NCI-H82 treated with DMSO at 0.1 percent for 48 hours (cell line): ENCODE measurements around the gene CEACAM5.

ENCODE experiments used
- DNase-seq: peaks from one replicate; lab custom pipeline; 2025; ENCODE audit not compliant: unreplicated experiment; lab: John Stamatoyannopoulos, UW

CEACAM5 gene

DNA sequence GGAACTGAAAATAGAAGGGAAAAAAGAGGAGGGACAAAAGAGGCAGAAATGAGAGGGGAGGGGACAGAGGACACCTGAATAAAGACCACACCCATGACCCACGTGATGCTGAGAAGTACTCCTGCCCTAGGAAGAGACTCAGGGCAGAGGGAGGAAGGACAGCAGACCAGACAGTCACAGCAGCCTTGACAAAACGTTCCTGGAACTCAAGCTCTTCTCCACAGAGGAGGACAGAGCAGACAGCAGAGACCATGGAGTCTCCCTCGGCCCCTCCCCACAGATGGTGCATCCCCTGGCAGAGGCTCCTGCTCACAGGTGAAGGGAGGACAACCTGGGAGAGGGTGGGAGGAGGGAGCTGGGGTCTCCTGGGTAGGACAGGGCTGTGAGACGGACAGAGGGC is at the start of gene CEACAM5:
TSS of gene CEACAM5 (plus strand) at position 146 of the 400 bp plus-strand sequence. CDS start at position 252, 106 bp downstream.
- no peak for DNase-seq

DNA sequence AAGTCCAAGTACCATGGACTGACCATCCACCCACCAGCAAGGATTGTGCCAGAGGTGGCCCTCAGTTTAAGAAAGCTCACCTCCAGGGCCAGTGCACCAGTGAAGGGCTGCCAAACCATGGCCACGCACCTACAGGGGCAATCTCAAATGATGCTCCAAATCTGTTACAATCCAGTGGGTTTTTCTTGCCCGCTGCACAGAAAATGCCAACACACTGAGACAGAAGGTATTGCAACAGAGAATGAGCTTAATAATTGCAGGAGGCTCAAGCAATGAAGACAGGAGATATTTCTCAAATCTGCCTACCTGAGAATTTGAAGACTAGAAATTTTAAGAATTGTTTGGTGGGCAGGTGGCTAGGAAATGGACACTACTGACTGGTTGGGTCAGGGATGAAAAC is 42.4 kb upstream of the CEACAM5 start:
- no peak for DNase-seq

DNA sequence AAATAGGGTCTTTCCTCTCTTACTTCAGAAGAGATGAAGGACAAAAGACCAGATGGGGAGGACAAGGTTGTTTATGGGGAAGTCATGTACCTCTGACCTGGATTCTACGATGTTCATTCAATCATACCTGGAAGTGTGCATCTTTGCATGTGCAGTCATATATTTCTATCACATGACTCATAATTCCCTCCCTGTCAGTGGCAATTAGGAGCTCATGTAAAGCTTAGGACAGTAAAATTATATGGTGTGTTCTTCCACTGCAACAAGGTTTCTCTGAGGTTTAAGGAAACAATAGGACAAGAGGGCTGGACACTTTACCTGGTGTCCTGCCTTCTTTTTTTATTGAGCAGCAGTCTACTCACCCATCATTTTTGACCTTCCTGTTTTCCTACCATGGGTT is 40.1 kb upstream of the CEACAM5 start:
- no peak for DNase-seq

DNA sequence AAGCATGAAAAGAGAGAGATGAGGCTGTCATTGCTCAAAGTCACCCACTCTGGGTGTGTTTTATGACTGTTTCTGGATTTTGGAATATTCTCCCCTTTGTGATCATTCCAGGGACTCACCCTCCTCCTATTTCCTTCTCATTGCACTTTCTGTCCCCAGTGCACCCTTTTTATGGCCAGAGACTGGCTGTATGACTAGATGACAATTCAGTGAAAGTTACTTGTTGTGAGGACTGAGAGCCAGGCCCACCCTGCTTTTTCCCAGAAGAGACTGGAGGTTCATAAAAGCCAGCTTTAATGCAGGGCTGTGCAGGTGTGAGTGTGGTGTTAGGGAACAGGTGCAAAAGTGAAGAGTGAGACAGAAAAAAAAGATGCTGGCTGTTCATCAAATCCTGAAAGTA is 37.7 kb upstream of the CEACAM5 start:
- no peak for DNase-seq

DNA sequence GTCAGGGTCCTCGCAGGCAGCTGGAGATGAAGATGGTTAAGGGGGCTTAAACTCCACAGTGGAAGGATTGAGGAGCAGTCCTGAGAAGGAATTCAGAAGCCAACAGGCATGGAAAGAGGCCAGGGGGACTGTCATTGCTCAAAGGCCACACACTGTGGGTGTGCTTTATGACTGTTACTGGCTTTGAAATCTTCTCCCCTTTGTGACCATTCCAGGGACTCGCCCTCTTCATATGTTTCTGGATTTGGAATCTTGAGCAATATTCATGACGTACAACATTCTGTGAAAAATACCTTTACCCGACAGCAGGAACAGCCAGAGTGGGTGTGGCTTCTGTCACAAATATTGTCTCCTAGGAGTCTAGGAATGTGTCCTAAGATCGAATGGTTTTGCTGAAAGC is 36.9 kb upstream of the CEACAM5 start:
- DNase-seq = no peak

DNA sequence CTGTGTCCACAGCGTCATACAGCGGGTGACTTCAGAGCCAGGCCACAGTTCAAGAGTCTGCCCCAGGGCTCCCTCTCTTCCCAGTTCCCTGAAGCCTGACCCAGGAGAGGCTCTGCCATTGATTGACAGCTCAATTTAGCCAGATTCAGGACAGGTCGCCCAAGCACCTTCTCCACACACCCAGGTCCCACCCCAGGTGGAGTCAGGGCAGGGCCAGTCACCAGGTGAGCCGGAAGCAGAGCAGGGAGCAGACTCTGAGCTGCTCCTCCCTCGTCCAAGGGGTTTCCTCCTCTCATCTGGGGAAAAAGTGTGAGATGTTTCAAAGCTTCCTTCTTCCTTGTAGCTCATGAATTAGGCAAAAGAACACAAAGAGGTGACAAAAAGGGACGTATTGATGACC is 26.0 kb upstream of the CEACAM5 start:
- no peak for DNase-seq

DNA sequence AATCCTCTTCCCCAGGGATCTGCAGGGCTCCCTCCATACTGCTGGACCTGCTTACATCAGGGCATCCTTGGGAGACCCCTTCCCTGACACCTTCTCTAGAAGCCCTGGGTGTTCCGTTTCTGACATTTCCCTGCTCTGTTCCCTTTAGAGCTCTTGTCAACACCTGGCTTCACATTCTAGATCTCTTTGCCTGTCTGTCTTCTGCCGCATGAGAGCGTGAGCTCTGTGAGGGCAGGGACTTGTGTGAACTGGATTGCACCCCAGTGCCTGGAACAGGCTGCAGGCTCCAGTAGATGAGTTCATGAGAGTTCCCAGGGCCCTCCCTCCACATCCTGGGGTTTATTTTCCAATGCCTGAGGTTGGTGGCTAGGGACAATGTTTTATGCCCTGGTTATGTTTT is 21.0 kb upstream of the CEACAM5 start:
- DNase-seq = no peak

DNA sequence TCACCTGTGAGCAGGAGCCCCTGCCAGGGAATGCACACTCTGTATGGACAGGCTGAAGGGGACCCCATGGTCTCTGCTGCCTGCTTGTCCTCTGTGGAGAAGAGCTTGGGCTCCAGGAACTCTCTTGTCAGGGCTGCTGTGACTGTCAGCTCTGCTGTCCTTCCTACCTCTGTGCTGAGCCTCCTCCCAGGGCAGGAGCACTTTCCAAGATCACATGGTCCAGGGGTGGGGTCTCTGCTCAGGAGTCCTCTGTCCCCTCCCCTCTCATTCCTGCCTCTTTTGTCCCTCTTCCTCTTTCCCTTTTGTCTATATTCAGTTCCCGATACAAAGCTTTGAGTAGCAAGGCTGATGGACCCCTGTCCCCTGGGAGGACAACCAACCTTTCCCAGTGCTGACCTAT is 20.3 kb upstream of the CEACAM5 start, which contains the start of gene CEACAM7:
TSS of gene CEACAM7 (minus strand) at position 173 of the 400 bp plus-strand sequence. CDS start at position 68, 105 bp downstream.
- no peak for DNase-seq

DNA sequence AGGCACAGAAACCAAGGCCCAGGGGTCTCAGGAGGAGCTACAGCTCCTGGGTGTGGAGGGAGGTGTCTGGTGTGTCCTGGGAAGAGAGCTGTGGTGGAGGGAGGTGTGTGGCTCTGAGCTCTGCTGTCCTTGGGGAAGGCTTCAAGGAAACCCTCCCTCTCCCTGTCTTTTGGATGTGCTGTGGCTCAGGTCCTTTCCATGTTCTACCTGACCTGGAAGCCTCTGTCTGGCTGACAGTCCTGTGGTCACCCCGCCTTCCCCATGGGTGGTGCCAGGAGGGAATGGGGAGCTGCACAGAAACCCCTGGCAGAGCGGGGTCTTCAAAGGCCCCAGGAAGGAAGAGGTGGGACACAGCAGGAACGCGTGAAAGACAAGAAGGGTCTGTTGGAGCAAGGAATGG is 19.7 kb upstream of the CEACAM5 start:
- no peak for DNase-seq

DNA sequence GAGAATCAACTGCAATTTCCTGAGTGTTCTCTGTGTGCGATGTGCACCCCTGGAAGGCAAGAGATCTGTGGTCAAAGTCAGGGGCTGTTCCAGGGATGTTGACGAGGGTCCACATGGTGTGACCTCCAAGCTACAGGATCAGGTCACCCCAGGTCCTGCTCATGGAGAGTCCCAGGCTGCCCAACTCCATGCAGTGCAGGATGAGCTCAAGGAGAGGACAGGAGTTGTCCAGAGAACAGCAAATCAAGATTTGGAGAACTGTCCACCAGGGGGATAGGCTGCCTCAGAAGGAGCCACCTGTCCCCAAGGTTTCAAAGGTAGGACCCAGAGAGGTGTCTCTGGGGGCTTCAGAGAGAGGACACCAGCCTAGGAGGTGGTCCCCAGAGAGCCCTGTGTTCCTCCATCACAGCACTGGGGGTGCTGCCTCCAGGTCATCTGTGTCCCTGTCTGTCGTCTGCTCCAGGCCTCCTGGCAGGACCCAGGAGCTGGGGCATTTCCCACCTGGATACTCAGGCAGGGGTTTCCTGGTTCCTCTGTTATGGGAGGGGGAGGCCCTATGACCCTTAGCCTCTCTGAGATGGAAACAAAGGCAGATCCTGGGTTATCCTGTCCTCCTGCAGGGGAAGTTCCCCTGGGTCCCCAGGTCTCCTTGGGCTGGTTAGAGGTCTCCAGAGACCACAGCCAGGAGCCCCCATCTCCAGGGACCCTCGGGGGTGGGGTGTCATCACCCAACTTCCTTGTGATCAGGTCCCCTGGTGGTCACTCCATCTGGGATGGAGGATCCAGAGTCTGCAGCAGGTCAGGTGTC is 18.2 kb upstream of the CEACAM5 start:
- no peak for DNase-seq

DNA sequence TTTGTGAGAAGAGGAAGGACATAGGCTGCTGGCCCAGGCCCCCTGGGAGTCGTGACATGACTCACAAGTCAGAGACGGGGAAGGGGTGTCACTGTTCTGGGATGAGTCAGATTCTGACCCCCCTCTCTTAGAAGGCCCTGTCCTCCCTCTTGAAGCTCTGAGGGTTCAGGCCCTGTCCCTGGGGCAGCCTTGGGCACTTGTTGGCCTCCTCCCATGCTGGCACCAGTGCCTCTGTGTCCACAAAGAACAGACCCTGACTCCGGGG is 17.7 kb upstream of the CEACAM5 start:
- DNase-seq = no peak

DNA sequence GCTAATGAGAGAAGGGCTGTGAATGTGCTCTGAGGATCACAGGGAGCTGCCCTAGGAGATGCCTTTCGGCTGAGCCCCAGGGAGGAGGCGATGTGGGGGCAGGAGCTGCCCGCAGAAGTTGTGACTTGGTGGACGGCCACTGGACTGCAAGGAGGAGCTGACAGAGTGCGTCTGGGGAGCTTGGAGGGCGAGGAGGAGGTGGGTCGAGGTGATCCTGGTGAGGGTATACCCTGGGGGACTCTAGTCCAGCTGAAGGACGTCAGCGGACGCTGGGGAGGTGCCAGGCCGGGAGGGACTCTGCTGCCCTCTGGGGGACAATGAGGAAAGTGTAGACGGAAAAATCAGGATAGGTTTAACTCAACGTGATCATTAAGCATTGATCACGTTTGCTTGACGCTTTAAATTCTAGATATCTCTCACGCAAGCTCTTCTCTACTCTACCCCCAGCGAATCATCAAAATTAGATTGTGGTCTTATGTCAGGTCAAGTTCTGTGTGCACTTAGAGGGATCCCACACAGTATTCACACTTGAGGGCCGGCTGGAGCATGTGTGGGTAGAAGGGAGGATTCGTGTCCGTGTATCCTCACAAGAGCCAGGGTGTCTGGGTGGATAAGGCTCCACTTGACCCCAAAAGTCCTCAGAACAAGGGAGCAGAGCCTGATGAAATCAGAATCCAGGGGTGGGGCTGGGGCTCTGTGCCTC is 17.0 kb upstream of the CEACAM5 start:
- no peak for DNase-seq

DNA sequence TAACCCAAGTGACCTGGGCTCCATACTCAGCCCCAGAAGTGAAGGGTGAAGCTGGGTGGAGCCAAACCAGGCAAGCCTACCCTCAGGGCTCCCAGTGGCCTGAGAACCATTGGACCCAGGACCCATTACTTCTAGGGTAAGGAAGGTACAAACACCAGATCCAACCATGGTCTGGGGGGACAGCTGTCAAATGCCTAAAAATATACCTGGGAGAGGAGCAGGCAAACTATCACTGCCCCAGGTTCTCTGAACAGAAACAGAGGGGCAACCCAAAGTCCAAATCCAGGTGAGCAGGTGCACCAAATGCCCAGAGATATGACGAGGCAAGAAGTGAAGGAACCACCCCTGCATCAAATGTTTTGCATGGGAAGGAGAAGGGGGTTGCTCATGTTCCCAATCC is 14.2 kb upstream of the CEACAM5 start:
- no peak for DNase-seq

DNA sequence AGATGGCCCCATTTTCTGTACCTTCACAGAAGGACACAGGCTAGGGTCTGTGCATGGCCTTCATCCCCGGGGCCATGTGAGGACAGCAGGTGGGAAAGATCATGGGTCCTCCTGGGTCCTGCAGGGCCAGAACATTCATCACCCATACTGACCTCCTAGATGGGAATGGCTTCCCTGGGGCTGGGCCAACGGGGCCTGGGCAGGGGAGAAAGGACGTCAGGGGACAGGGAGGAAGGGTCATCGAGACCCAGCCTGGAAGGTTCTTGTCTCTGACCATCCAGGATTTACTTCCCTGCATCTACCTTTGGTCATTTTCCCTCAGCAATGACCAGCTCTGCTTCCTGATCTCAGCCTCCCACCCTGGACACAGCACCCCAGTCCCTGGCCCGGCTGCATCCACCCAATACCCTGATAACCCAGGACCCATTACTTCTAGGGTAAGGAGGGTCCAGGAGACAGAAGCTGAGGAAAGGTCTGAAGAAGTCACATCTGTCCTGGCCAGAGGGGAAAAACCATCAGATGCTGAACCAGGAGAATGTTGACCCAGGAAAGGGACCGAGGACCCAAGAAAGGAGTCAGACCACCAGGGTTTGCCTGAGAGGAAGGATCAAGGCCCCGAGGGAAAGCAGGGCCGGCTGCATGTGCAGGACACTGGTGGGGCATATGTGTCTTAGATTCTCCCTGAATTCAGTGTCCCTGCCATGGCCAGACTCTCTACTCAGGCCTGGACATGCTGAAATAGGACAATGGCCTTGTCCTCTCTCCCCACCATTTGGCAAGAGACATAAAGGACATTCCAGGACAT is 13.4 kb upstream of the CEACAM5 start:
- no peak for DNase-seq

DNA sequence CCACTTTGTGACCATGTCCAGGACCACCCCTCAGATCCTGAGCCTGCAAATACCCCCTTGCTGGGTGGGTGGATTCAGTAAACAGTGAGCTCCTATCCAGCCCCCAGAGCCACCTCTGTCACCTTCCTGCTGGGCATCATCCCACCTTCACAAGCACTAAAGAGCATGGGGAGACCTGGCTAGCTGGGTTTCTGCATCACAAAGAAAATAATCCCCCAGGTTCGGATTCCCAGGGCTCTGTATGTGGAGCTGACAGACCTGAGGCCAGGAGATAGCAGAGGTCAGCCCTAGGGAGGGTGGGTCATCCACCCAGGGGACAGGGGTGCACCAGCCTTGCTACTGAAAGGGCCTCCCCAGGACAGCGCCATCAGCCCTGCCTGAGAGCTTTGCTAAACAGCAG is 12.7 kb upstream of the CEACAM5 start:
- DNase-seq = no peak

DNA sequence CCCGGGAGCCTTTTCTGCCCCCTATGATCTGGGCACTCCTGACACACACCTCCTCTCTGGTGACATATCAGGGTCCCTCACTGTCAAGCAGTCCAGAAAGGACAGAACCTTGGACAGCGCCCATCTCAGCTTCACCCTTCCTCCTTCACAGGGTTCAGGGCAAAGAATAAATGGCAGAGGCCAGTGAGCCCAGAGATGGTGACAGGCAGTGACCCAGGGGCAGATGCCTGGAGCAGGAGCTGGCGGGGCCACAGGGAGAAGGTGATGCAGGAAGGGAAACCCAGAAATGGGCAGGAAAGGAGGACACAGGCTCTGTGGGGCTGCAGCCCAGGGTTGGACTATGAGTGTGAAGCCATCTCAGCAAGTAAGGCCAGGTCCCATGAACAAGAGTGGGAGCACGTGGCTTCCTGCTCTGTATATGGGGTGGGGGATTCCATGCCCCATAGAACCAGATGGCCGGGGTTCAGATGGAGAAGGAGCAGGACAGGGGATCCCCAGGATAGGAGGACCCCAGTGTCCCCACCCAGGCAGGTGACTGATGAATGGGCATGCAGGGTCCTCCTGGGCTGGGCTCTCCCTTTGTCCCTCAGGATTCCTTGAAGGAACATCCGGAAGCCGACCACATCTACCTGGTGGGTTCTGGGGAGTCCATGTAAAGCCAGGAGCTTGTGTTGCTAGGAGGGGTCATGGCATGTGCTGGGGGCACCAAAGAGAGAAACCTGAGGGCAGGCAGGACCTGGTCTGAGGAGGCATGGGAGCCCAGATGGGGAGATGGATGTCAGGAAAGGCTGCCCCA is 11.8 kb upstream of the CEACAM5 start:
- no peak for DNase-seq

DNA sequence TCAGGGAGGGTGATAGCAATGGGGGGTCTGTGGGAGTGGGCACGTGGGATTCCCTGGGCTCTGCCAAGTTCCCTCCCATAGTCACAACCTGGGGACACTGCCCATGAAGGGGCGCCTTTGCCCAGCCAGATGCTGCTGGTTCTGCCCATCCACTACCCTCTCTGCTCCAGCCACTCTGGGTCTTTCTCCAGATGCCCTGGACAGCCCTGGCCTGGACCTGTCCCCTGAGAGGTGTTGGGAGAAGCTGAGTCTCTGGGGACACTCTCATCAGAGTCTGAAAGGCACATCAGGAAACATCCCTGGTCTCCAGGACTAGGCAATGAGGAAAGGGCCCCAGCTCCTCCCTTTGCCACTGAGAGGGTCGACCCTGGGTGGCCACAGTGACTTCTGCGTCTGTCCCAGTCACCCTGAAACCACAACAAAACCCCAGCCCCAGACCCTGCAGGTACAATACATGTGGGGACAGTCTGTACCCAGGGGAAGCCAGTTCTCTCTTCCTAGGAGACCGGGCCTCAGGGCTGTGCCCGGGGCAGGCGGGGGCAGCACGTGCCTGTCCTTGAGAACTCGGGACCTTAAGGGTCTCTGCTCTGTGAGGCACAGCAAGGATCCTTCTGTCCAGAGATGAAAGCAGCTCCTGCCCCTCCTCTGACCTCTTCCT is 11.1 kb upstream of the CEACAM5 start:
- DNase-seq = no peak

DNA sequence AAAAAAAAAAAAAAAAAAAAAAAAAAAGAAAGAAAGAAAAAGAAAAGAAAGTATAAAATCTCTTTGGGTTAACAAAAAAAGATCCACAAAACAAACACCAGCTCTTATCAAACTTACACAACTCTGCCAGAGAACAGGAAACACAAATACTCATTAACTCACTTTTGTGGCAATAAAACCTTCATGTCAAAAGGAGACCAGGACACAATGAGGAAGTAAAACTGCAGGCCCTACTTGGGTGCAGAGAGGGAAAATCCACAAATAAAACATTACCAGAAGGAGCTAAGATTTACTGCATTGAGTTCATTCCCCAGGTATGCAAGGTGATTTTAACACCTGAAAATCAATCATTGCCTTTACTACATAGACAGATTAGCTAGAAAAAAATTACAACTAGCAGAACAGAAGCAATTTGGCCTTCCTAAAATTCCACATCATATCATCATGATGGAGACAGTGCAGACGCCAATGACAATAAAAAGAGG is 9.6 kb upstream of the CEACAM5 start:
- no peak for DNase-seq

DNA sequence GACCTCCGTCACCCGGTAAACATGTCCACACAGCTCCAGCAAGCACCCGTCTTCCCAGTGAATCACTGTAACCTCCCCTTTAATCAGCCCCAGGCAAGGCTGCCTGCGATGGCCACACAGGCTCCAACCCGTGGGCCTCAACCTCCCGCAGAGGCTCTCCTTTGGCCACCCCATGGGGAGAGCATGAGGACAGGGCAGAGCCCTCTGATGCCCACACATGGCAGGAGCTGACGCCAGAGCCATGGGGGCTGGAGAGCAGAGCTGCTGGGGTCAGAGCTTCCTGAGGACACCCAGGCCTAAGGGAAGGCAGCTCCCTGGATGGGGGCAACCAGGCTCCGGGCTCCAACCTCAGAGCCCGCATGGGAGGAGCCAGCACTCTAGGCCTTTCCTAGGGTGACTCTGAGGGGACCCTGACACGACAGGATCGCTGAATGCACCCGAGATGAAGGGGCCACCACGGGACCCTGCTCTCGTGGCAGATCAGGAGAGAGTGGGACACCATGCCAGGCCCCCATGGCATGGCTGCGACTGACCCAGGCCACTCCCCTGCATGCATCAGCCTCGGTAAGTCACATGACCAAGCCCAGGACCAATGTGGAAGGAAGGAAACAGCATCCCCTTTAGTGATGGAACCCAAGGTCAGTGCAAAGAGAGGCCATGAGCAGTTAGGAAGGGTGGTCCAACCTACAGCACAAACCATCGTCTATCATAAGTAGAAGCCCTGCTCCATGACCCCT is 9.0 kb upstream of the CEACAM5 start:
- no peak for DNase-seq

DNA sequence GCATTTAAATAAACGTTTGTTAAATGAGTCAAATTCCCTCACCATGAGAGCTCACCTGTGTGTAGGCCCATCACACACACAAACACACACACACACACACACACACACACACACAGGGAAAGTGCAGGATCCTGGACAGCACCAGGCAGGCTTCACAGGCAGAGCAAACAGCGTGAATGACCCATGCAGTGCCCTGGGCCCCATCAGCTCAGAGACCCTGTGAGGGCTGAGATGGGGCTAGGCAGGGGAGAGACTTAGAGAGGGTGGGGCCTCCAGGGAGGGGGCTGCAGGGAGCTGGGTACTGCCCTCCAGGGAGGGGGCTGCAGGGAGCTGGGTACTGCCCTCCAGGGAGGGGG is 8.5 kb upstream of the CEACAM5 start:
- DNase-seq = no peak
